ENCODE measurements around the gene UVRAG. TPM values are rescaled to one million over a fixed set of nuclear protein-coding genes. Genes with fewer than 3 reads are reported as not detected.
A peak's percentile ranks its signal among the peaks of the same experiment; 100 is the strongest.

UVRAG gene
- total and polyA plus RNA-seq, 2 donors (not counting 1 experiment from before 2014, with no cell fraction given), result 37.7 to 94.1 TPM

DNA sequence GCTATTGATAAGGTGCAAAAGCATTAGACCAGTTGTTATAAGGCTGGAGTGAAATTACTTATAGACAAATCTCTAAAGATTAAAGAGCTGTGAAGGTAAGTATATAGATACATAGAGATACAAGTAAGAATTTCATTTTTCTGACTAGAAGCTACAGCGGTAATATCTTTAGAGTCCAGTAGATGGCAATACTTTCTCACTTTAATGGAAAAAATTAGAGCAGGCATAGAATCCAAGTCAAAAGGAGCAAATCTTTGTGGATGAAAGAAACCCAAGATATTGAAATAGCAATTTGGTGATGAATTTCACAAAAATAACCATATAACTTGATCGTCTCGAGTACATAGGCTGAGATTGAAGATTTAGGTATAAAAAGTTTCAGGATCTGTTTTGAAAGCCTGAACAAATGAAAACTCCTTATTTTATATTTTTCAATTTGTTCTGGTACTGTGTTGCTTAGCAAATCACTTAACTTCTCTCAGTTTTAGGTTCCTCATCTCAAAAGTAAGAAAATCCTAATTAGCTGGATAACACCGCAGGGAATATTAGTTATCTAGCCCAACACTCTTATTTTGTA lies 81.9 kb downstream of the UVRAG start:
- DNase-seq, result peak; percentile 52
- Histone ChIP-seq H2AFZ (ENCODE audit: insufficient read depth, low read depth, low read length, poor library complexity, severe bottlenecking) (no peak overlapping the region), H3K9ac (ENCODE audit: low read length) (no peak overlapping the region), H3K4me1 (ENCODE audit: control insufficient read depth in 2 of 2, insufficient read depth in 2 of 2, low read length in 2 of 2) (peaks cover 19% of the 10 kb centered on the region in 2 donors), H3K4me3 (ENCODE audit: control extremely low read depth in 1 of 5, extremely low read depth in 1 of 5, insufficient read depth in 1 of 5, low read depth in 2 of 5, low read length in 4 of 5) (no peak overlapping the region), H3K4me2 (replicated peaks; ENCODE audit: low read depth, low read length, poor library complexity, severe bottlenecking) (no peak overlapping the region), H3K79me2 (ENCODE audit: control insufficient read depth, insufficient read depth, low read length) (peaks cover 77% of the 10 kb centered on the region), H3K36me3 (replicated peaks in 1 of 2; ENCODE audit: control extremely low read depth in 1 of 2, control insufficient read depth in 1 of 2, extremely low read depth in 1 of 2, insufficient read depth in 2 of 2, low read length in 1 of 2) (peaks cover 18 to 39% of the 10 kb centered on the region in 2 experiments), H3K27me3 (replicated peaks in 1 of 4; ENCODE audit: control extremely low read depth in 1 of 4, control insufficient read depth in 3 of 4, insufficient read depth in 4 of 4, low read length in 3 of 4) (no peaks in the 10 kb centered on the region), H3K9me3 (ENCODE audit: control extremely low read depth in 1 of 3, control insufficient read depth in 2 of 3, insufficient read depth in 1 of 3, low read length in 2 of 3) (no peaks in the 10 kb centered on the region), H3K27ac (ENCODE audit: low read length in 2 of 2) (peak overlapping the region in 1 of 2 donors; percentile 6), H4K20me1 (ENCODE audit: control insufficient read depth, insufficient read depth, low read length, poor library complexity, severe bottlenecking) (peaks cover 49% of the 10 kb centered on the region)
- Mint-ChIP-seq H3K4me3 (no peak overlapping the region), H3K4me1 (peaks cover 41% of the 10 kb centered on the region), H3K9me3 (ENCODE audit: insufficient read depth) (no peaks in the 10 kb centered on the region), H3K27me3 (no peaks in the 10 kb centered on the region), H3K27ac (no peak overlapping the region)
- ChIA-PET POLR2A (interaction anchor here (0.6 kb wide), 1 partner anchor 215 kb away, joined by 4 read pairs; no protein-coding TSS in a partner anchor), CTCF (interaction anchor here (1.0 to 6.8 kb wide), 26 partner anchors 10 to 421 kb away, joined by 3 to 57 read pairs (median 6); partner anchors contain the start of genes UVRAG and WNT11)
- peak; percentile 87 for TF ChIP-seq CTCF (IDR thresholded peaks at IDR 0.05)
- no peak for TF ChIP-seq EZH2 (IDR thresholded peaks at IDR 0.05; ENCODE audit: borderline replicate concordance, insufficient read depth, low read depth, low read length, poor library complexity, severe bottlenecking)
- intact Hi-C loops (cut with micrococcal nuclease), result loop anchor here (1.0 to 10.0 kb wide), 4 partner anchors 255 to 421 kb away; partner anchors contain the start of gene WNT11
- ATAC-seq (ENCODE audit: low read depth), result no peak
- no CpG with 5 or more reads among the region's 4 CpGs for WGBS (ENCODE audit: insufficient coverage)

DNA sequence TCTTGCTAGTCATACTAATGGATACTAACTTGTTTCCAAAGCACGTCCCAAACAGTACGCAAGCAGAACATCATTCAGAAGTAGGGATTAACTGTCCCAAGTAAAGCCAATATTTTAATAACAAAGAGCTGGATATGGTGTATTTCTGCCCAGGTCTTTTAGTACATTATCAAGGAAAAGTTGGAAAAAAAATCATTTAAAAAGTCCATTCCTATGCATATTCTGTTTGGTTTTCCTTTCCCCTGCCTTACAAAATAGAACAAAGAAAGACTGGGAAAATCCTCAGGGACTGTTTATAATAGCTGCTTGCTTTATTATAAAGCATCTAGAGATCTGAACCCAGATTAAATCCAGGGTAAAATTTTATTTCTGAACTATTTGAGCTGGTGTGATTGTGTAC lies 83.9 kb downstream of the UVRAG start:
- H3K9me3 Mint-ChIP-seq (ENCODE audit: insufficient read depth), result no peaks in the 10 kb centered on the region
- peaks cover 0 to under 1% of the 10 kb centered on the region in 2 donors for H3K4me1 ChIP-seq (ENCODE audit: control insufficient read depth in 2 of 2, insufficient read depth in 2 of 2, low read length in 2 of 2)
- H3K4me3 Mint-ChIP-seq, result no peak overlapping the region
- intact Hi-C loops (cut with micrococcal nuclease), result loop anchor here (10.0 kb wide), 1 partner anchor 336 kb away; no protein-coding TSS in a partner anchor
- peaks cover 21 to 47% of the 10 kb centered on the region in 2 experiments for H3K36me3 ChIP-seq (replicated peaks in 1 of 2; ENCODE audit: control extremely low read depth in 1 of 2, control insufficient read depth in 1 of 2, extremely low read depth in 1 of 2, insufficient read depth in 2 of 2, low read length in 1 of 2)
- ATAC-seq (ENCODE audit: low read depth) (no peak), DNase-seq (no peak)
- no peak overlapping the region for H3K4me3 ChIP-seq (ENCODE audit: control extremely low read depth in 1 of 5, extremely low read depth in 1 of 5, insufficient read depth in 1 of 5, low read depth in 2 of 5, low read length in 4 of 5)
- no peak for TF ChIP-seq CTCF (IDR thresholded peaks at IDR 0.05)
- TF ChIP-seq EZH2 (IDR thresholded peaks at IDR 0.05; ENCODE audit: borderline replicate concordance, insufficient read depth, low read depth, low read length, poor library complexity, severe bottlenecking), result no peak
- H3K4me1 Mint-ChIP-seq, result peaks cover 39% of the 10 kb centered on the region
- no peak overlapping the region for H3K4me2 ChIP-seq (replicated peaks; ENCODE audit: low read depth, low read length, poor library complexity, severe bottlenecking)
- H3K27me3 ChIP-seq (replicated peaks in 1 of 4; ENCODE audit: control extremely low read depth in 1 of 4, control insufficient read depth in 3 of 4, insufficient read depth in 4 of 4, low read length in 3 of 4), result no peaks in the 10 kb centered on the region
- H3K27ac ChIP-seq (ENCODE audit: low read length in 2 of 2), result no peak overlapping the region
- ChIA-PET POLR2A (no interaction called here), CTCF (interaction anchor here (0.6 to 6.8 kb wide), 7 partner anchors 12 to 420 kb away, joined by 3 to 57 read pairs (median 3); partner anchors contain the start of gene WNT11)
- no peak overlapping the region for H3K27ac Mint-ChIP-seq
- no peak overlapping the region for H3K9ac ChIP-seq (ENCODE audit: low read length)
- peaks cover 90% of the 10 kb centered on the region for H3K79me2 ChIP-seq (ENCODE audit: control insufficient read depth, insufficient read depth, low read length)
- no CpG with 5 or more reads among the region's 2 CpGs for WGBS (ENCODE audit: insufficient coverage)
- H3K27me3 Mint-ChIP-seq, result no peaks in the 10 kb centered on the region
- H2AFZ ChIP-seq (ENCODE audit: insufficient read depth, low read depth, low read length, poor library complexity, severe bottlenecking), result no peak overlapping the region
- H4K20me1 ChIP-seq (ENCODE audit: control insufficient read depth, insufficient read depth, low read length, poor library complexity, severe bottlenecking), result peaks cover 66% of the 10 kb centered on the region
- H3K9me3 ChIP-seq (ENCODE audit: control extremely low read depth in 1 of 3, control insufficient read depth in 2 of 3, insufficient read depth in 1 of 3, low read length in 2 of 3), result no peaks in the 10 kb centered on the region
